ENCODE data around the gene DISC1.

- TF ChIP-seq CTCF (IDR thresholded peaks at IDR 0.05) (no peak), POLR2A (IDR thresholded peaks at IDR 0.05) (no peak)
Measured at GRCh38 chr1:231665726-231666125, 39.1 kb downstream of the DISC1 start.
